ENCODE measurements around the gene ZFP82.

ZFP82 gene

GRCh38 chr19:36418287-36419001 is at the start of gene ZFP82:
Gene ZFP82, minus strand, starts transcription at chr19:36418644. Its CDS starts 8,855 bp downstream, at chr19:36409789.
- peak; percentile 68 for DNase-seq (ENCODE audit: low read depth, low spot score)

DNA sequence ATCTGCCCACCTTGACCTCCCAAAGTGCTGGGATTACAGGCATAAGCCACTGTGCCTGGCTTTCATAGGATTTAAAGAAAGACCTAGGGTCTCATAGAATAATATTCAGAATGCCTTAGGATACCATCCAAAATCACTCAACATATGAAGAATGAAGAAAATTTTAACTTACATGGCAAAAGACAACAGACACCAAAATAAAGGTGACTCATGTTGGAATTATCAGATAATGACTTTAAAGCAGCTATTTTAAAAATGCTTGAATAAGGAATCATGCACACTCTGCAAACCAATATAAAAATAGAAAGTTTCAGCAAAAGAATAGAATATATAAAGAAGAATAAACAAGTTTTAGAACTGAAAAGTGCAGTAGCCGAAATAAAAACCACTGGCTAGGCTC is 41.6 kb upstream of the ZFP82 start:
- no peak for DNase-seq (ENCODE audit: low read depth, low spot score)

DNA sequence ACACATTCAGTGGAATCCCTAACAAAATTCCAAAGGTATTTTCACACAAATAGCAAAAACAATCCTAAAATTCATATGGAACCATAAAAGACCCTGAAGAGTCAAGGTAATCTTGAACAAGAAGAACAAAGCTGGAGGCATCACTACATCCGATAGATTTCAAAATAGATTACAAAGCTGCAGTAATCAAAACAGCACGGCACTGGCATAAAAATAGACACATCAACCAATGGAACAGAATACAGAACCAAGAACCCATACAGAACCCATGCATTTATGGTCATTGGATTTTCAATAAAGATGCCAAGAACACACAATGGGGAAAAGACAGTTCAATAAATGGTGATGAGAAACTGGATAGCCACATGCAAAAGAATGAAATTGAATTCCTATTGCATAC is 38.4 kb upstream of the ZFP82 start:
- DNase-seq (ENCODE audit: low read depth, low spot score) = no peak

GRCh38 chr19:36449059-36449670 is 30.7 kb upstream of the ZFP82 start:
- no peak for DNase-seq (ENCODE audit: low read depth, low spot score)

- no peak for DNase-seq (ENCODE audit: low read depth, low spot score)
These were observed 22.9 kb upstream of the ZFP82 start for GRCh38 chr19:36441339-36441738.

DNA sequence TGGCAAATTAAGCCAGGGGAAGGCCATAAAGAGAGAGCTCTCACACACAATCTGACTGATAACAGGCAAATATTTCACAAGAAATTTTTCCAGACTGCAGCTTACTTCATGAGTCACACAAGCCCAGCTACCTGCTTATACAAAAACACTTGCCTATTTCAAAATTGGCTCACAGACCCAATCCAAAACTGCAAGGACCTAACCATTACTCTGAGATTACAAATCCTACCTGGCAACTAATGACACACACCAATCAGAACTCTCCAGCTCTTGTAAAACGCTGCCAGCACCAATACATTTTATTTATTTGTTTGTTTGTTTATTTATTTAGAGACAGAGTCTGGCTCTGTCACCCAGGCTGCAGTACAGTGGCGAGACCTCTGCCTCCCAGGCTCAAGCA is 18.1 kb upstream of the ZFP82 start:
- no peak for DNase-seq (ENCODE audit: low read depth, low spot score)

- no peak for DNase-seq (ENCODE audit: low read depth, low spot score)
These were observed 5.5 kb upstream of the ZFP82 start for GRCh38 chr19:36423925-36424324.

GRCh38 chr19:36421749-36422481 is 3.5 kb upstream of the ZFP82 start:
- no peak for DNase-seq (ENCODE audit: low read depth, low spot score)

GRCh38 chr19:36420961-36421748 is 2.7 kb upstream of the ZFP82 start:
- no peak for DNase-seq (ENCODE audit: low read depth, low spot score)

DNA sequence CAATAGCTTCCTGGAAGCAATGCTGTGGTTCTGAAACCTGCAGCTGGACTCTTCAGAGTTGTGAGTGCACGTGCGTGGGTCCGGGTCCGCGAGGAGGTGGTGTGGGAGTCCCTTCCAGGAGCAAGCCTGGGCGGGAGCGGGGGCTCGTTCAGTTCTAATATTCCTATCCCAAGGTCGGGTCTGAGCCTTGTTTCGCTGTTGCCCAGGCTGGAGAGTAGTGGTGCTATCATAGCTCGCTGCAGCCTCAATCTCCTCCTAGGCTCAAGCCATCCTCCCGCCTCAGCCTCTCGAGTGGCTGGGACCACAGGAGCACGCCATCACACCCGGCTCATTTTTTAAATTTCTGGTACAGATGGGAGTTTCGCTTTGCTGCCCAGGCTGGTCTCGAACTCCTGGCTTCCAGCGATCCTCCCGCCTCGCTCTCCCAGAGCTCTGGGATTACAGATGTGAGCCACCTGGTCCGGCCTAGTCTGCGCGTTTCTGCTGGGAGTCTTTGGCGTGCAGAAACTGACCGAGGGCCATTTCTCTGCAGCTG is 625 bp downstream of the ZFP82 start:
- DNase-seq (ENCODE audit: low read depth, low spot score) = no peak

- DNase-seq (ENCODE audit: low read depth, low spot score) = no peak
These were observed 8.6 kb downstream of the ZFP82 start for GRCh38 chr19:36409841-36410240.

DNA sequence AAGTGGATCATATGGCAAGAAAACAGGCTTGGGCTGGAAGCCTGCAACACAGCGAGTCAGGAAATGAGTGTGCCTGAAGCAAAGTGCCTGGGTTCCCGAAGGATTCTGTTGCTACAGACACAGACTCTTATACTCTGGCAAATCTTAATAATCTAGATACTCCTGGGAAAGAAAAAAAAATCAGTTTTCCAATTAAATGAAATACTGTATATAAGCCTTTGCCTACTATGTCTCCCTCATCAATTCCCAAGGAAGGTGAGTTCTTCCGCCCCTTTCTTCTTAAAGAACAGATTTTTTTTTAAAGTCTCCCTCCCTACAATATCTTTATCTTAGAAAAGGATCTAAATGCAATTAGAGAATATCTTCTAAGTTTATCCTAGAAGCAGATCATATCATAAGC is 10.3 kb downstream of the ZFP82 start:
- DNase-seq (ENCODE audit: low read depth, low spot score) = no peak

- DNase-seq (ENCODE audit: low read depth, low spot score) = no peak
These were observed 13.9 kb downstream of the ZFP82 start for GRCh38 chr19:36404498-36404897.

GRCh38 chr19:36401475-36401874 is 17.0 kb downstream of the ZFP82 start:
- DNase-seq (ENCODE audit: low read depth, low spot score) = no peak

DNA sequence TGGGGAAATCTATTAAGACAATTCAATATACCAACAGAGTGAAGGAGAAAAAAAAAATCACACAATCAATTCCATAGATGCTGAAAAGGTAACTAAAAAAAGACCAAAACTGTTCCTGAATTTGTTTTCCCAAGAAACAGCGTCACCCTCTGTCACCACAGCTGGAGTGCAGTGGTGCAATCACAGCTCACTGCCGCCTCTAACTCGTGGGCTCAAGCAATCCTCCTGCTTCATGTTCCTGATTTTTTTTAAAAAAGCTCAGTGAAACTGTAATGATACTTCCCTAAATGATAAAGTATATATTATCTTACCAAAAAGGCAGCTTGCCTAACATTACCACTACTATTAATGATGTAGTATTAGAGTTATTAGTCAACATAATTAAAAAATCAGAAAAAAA is 19.9 kb downstream of the ZFP82 start:
- DNase-seq (ENCODE audit: low read depth, low spot score) = no peak

- no peak for DNase-seq (ENCODE audit: low read depth, low spot score)
These were observed 25.3 kb downstream of the ZFP82 start for GRCh38 chr19:36392916-36393673.

DNA sequence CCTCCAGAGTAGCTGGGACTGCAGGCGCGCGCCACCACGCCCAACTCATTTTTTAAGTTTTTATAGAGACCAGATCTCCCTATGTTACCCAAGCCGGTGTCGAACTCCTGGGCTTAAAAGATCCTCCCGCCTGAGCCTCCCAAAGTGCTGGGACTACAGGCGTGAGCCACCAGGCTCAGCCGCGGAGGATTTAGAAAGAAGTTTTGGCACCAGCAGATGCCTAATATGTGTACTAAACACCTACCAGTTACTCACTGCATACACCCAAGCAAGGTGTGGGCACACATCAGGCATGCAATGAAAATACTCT is 39.0 kb downstream of the ZFP82 start:
- DNase-seq (ENCODE audit: low read depth, low spot score) = no peak

DNA sequence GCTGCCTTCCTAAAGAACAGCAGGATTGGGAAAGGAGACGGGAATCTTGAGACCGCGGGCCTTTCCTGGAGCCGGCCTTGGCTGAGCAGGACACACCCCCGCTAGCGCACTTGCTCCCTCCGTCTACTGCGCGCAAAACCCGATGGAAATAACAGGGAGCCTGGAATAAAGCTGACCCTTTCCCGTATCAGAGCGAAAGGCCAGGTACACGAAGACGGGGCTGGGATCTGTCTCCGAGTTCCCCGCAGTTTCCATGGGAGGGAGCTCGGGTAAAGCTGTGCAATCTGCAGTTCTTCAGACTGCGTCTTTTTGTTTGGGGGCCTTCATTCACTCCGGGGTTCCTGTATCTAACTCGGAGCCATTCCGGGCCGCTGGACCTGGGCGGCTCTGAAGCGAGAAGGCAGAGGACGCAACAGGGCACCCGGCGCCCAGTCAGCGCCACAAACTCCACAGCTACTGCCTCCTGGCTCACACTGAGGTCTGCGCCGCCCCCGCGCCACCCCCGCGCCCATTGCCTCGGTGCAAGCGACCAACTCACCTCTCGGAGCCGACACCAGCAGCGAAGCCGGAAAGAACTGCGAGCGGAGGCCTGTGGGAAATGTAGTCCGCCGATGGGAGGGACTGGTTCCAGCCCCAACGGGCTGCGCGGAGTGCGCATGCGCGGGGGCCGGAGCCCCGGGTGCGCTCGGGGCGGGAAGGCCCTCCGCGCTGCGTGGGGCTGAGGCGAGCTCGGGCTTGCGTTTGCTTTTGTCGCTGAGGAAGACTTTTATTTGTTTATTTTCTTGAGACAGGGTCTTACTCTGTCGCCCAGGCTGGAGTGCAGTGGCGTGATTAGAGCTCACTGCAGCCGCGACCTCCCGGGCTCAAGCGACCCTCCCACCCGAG is 39.6 kb downstream of the ZFP82 start, which contains the start of gene ZFP14:
ZFP14 (minus strand) TSS at position 577 of the 885 bp plus-strand sequence. CDS start 11,309 bp downstream, outside the sequence.
- DNase-seq (ENCODE audit: low read depth, low spot score) = peak; percentile 82

DNA sequence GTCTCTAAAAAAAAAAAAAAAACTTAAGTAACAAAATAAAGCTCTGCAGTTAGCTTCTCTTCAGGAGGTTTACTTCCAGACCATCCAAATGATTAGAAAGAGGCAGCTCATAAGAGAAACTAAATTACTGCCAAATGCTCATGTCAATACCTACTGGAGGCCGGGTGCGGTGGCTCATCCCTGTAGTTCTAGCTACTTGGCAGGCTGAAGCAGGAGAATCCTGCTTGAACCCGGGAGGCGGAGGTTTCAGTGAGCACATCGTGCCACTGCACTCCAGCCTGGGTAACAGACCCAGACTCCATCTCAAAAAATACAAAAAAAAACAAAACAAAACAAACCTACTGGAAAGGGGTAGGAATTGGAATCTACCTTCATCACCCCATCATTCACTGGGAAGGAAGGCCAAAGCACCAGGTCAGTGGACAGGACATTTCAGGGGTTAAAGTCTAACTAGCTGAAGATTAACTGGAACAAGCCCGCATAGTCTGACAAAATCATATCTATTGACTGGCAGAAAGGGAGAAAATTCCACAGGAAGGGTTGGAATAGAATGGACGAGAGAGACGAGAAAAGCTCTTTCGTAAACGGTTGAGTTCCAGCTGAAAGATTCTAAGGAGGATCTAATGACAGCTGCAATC is 40.8 kb downstream of the ZFP82 start:
- DNase-seq (ENCODE audit: low read depth, low spot score) = no peak
